NB4 (cell line): ENCODE measurements around the gene HCN3.

Experiments
- DNase-seq: peaks from one replicate; pipeline ENCODE4 v3.0.0; 2010; ENCODE audit warnings: low read depth
- H3K4me3 ChIP-seq: one replicate; pipeline ENCODE4 v1.5.1; 2011; ENCODE audit warnings: mild to moderate bottlenecking, low read depth, low read length, moderate library complexity
- MYC ChIP-seq: IDR thresholded peaks from 2 replicates; pipeline ENCODE4 v1.6.1; 2011; ENCODE audit warnings: low read depth, low read length
- POLR2A ChIP-seq: IDR thresholded peaks from 2 replicates; pipeline ENCODE4 v1.6.1; 2011; ENCODE audit warnings: mild to moderate bottlenecking; ENCODE audit not compliant: insufficient read length; ENCODE audit errors: extremely low read depth
- TF ChIP-seq, protein P1 (sequence below): IDR thresholded peaks from one replicate; pipeline ENCODE4 v1.5.1; 2012; ENCODE audit warnings: low read depth, low read length
- TF ChIP-seq, protein P2 (sequence below): IDR thresholded peaks from 2 replicates; pipeline ENCODE4 v1.6.1; 2011; ENCODE audit warnings: low read depth, low read length

The HCN3 gene

DNA sequence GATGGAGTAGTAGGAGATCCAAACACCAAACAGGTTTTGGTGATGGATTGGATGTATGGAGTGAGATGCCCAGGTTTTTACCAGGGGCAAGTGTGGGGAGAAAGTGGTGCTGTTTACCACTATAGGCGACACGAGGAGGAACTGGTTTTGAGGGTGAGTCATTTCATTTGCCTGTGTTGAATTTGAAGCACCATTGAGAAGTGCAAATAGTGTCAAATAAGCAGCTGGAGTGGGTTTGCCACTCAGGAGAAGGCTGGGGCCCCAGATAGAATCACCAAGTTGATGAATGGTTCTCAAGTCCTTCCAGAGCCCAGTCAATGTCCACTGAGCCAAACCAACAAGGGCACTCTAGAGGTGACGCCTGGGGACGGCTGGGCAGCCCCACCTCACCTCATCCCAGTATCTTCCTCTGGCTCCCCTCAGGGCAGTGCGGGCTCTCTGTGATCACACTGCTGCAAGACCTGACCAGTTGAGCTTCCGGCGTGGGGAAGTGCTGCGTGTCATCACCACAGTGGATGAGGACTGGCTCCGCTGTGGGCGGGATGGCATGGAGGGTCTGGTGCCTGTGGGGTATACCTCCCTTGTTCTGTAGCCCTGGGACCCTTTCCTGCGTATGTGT is 52.8 kb downstream of the HCN3 start:
- no peak overlapping the region for H3K4me3 ChIP-seq
- no peak for DNase-seq
- TF ChIP-seq, protein P1, sequence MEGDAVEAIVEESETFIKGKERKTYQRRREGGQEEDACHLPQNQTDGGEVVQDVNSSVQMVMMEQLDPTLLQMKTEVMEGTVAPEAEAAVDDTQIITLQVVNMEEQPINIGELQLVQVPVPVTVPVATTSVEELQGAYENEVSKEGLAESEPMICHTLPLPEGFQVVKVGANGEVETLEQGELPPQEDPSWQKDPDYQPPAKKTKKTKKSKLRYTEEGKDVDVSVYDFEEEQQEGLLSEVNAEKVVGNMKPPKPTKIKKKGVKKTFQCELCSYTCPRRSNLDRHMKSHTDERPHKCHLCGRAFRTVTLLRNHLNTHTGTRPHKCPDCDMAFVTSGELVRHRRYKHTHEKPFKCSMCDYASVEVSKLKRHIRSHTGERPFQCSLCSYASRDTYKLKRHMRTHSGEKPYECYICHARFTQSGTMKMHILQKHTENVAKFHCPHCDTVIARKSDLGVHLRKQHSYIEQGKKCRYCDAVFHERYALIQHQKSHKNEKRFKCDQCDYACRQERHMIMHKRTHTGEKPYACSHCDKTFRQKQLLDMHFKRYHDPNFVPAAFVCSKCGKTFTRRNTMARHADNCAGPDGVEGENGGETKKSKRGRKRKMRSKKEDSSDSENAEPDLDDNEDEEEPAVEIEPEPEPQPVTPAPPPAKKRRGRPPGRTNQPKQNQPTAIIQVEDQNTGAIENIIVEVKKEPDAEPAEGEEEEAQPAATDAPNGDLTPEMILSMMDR = no peak
- TF ChIP-seq, protein P2, sequence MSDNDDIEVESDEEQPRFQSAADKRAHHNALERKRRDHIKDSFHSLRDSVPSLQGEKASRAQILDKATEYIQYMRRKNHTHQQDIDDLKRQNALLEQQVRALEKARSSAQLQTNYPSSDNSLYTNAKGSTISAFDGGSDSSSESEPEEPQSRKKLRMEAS = no peak
- TF ChIP-seq POLR2A (no peak), MYC (no peak)

DNA sequence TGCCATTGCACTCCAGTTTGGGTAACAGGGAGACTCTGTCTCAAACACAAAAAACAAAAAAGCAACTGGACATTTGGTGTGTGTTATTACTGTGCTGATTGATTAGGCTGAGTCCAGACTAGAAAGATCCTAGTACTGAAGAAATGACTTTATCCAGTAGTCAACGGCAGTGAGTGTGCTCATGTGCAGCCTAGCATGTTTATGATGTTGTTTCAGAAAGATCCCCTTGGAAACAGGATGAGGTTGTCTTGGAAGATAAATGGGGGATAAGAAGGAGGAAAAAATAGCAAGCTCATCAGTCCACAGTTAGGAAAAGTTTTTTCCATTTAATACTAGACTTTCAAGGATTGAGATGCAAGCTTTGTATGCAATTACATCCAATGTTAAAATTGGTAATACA is 57.7 kb downstream of the HCN3 start:
- TF ChIP-seq, protein P1 = no peak
- TF ChIP-seq, protein P2 = no peak
- TF ChIP-seq POLR2A (no peak), MYC (no peak)
- DNase-seq = no peak
- no peak overlapping the region for H3K4me3 ChIP-seq
